Mesenteric fat pad (tissue), 1 donor: ENCODE data around the gene CREBBP. TPM values are rescaled to one million over a fixed set of nuclear protein-coding genes. Genes with fewer than 3 reads are reported as not detected.

Source experiments
- DNase-seq: peaks from one replicate; pipeline ENCODE4 v3.0.0-alpha.2; 2020; ENCODE audit warnings: low spot score
- total RNA-seq: library from RNA; stranded (reverse); fragmentation: NEBNext Ultra II Directional; extraction: Animal tissue kit (Norgen Biotek cat#: 25700); gene quantifications from one replicate; pipeline ENCODE4 v1.2.1, GENCODE V29; 2021
- donor health status: DM: yes; HTN: yes; CAD: no.

The CREBBP gene
- total RNA-seq, 1 donor from 2014 or later = 67.0 TPM

- no peak for DNase-seq
These were observed 24.0 kb downstream of the CREBBP start for GRCh38 chr16:3856367-3857141.

- DNase-seq = no peak
These were observed 25.6 kb downstream of the CREBBP start for GRCh38 chr16:3854750-3855541.

GRCh38 chr16:3850544-3850899 is 30.0 kb downstream of the CREBBP start:
- DNase-seq = no peak

- DNase-seq = no peak
These were observed 30.6 kb downstream of the CREBBP start for GRCh38 chr16:3849751-3850543.

GRCh38 chr16:3846595-3847091 is 33.9 kb downstream of the CREBBP start:
- no peak for DNase-seq

GRCh38 chr16:3846087-3846486 is 34.4 kb downstream of the CREBBP start:
- no peak for DNase-seq

- no peak for DNase-seq
These were observed 37.5 kb downstream of the CREBBP start for GRCh38 chr16:3842994-3843393.

GRCh38 chr16:3841729-3842508 is 38.6 kb downstream of the CREBBP start:
- no peak for DNase-seq

GRCh38 chr16:3839402-3840184 is 40.9 kb downstream of the CREBBP start:
- no peak for DNase-seq

GRCh38 chr16:3838600-3839401 is 41.7 kb downstream of the CREBBP start:
- no peak for DNase-seq

GRCh38 chr16:3837851-3838586 is 42.5 kb downstream of the CREBBP start:
- DNase-seq = no peak

GRCh38 chr16:3836641-3837040 is 43.9 kb downstream of the CREBBP start:
- no peak for DNase-seq

GRCh38 chr16:3835089-3835602 is 45.4 kb downstream of the CREBBP start:
- no peak for DNase-seq

- DNase-seq = no peak
These were observed 47.8 kb downstream of the CREBBP start for GRCh38 chr16:3832668-3833067.

GRCh38 chr16:3830625-3831254 is 49.8 kb downstream of the CREBBP start:
- DNase-seq = no peak

- DNase-seq = no peak
These were observed 50.6 kb downstream of the CREBBP start for GRCh38 chr16:3829631-3830536.

GRCh38 chr16:3825940-3826339 is 54.6 kb downstream of the CREBBP start:
- DNase-seq = no peak
